GM21423 (cell line): ENCODE data around the gene ZNF106.

Experiments
- ATAC-seq: cut with Tn5 transposase; IDR thresholded peaks from one replicate; pipeline ENCODE4 v1.9.1; 2021; ENCODE audit warnings: mild to moderate bottlenecking, moderate library complexity; ENCODE audit not compliant: unreplicated experiment

ZNF106 gene

GRCh38 chr15:42482701-42483100, 8.2 kb downstream of the ZNF106 start:
- no peak for ATAC-seq

- ATAC-seq = no peak
Observed at GRCh38 chr15:42474827-42475226, 16.1 kb downstream of the ZNF106 start.

- ATAC-seq = no peak
Observed at GRCh38 chr15:42471002-42471401, 19.9 kb downstream of the ZNF106 start.

- no peak for ATAC-seq
Observed at GRCh38 chr15:42465520-42466259, 25.3 kb downstream of the ZNF106 start.

- ATAC-seq = no peak
Observed at GRCh38 chr15:42461261-42461660, 29.7 kb downstream of the ZNF106 start.

GRCh38 chr15:42457445-42458442, 33.2 kb downstream of the ZNF106 start:
- peak; percentile 84 for ATAC-seq

- no peak for ATAC-seq
Observed at GRCh38 chr15:42456971-42457370, 34.0 kb downstream of the ZNF106 start.

GRCh38 chr15:42456531-42456930, 34.4 kb downstream of the ZNF106 start:
- ATAC-seq = no peak

- ATAC-seq = no peak
Observed at GRCh38 chr15:42453826-42454225, 37.1 kb downstream of the ZNF106 start.

GRCh38 chr15:42450425-42450790, 40.5 kb downstream of the ZNF106 start:
- ATAC-seq = no peak

- ATAC-seq = no peak
Observed at GRCh38 chr15:42449770-42450424, 41.0 kb downstream of the ZNF106 start.

GRCh38 chr15:42448281-42448680, 42.7 kb downstream of the ZNF106 start:
- no peak for ATAC-seq

- no peak for ATAC-seq
Observed at GRCh38 chr15:42447599-42447998, 43.3 kb downstream of the ZNF106 start.

GRCh38 chr15:42445551-42445950, 45.4 kb downstream of the ZNF106 start:
- ATAC-seq = no peak

GRCh38 chr15:42444415-42445063, 46.4 kb downstream of the ZNF106 start:
- no peak for ATAC-seq

GRCh38 chr15:42427429-42428223, 63.3 kb downstream of the ZNF106 start:
- ATAC-seq = no peak

- no peak for ATAC-seq
Observed at GRCh38 chr15:42421376-42421775, 69.6 kb downstream of the ZNF106 start.

- ATAC-seq = no peak
Observed at GRCh38 chr15:42419369-42419768, 71.6 kb downstream of the ZNF106 start.

- ATAC-seq = no peak
Observed at GRCh38 chr15:42413920-42414319, 77.0 kb downstream of the ZNF106 start.

- no peak for ATAC-seq
Observed at GRCh38 chr15:42411884-42412283, 79.1 kb downstream of the ZNF106 start.
